HT1080 (cell line): ENCODE measurements around the gene CCDC121. TPM values are rescaled to one million over a fixed set of nuclear protein-coding genes. Genes with fewer than 3 reads are reported as not detected.

Experiments
- DNase-seq: peaks from one replicate; pipeline ENCODE4 v3.0.0-alpha.2; 2015; ENCODE audit warnings: low read depth
- polyA plus RNA-seq, 2 experiments: library from polyadenylated mRNA; depleted of rRNA; stranded (reverse); fragments of >200 nt; gene quantifications; 2 replicates each; pipeline ENCODE4 v1.2.3, GENCODE V29; 2015
- total RNA-seq: library from RNA; depleted of rRNA; stranded (reverse); fragments of >200 nt; shearing (Covaris generic); gene quantifications from 2 replicates; pipeline ENCODE4 v1.2.3, GENCODE V29; 2014; rRNA removed

CCDC121 gene
- total RNA-seq, result 0.88 and 1.2 TPM in 2 replicates
- polyA plus RNA-seq (2015; cell fraction: cytosol; rRNA removed), result 1.3 and 1.6 TPM in 2 replicates
- 2.6 and 5.1 TPM in 2 replicates for polyA plus RNA-seq (2015; cell fraction: nucleus; rRNA removed)

GRCh38 chr2:27628767-27629709 is at the start of gene CCDC121, which contains the start of gene GPN1:
TSS of gene CCDC121 (minus strand) at chr2:27629012. CDS start at chr2:27627799, 1,213 bp downstream.
TSS of gene GPN1 (plus strand) at chr2:27629050. CDS start at chr2:27629059, 9 bp downstream.
- peak; percentile 97 for DNase-seq

- DNase-seq, result no peak
Measured at GRCh38 chr2:27672723-27673486, 44.1 kb upstream of the CCDC121 start.

- no peak for DNase-seq
Measured at GRCh38 chr2:27671235-27671634, 42.4 kb upstream of the CCDC121 start.

DNA sequence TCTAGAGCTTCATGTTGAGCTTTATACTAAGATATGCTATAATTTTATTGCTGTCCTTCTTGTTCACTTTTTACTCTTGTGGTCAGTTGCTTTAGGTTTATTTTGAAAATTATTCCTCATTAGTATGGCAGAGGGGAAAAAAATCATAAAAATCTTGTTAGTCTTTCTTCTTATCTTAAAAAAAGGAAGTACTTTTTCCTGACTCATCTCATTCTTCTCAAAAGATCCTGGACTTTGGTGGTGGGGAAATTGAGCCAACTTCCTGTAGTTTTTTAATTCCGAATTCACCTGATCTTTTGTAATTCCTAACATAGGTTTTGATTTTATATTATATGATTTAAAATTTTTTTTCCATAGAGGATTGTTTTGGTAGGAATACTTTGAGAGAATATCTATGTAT is 38.6 kb upstream of the CCDC121 start:
- DNase-seq, result no peak

- DNase-seq, result no peak
Measured at GRCh38 chr2:27664622-27665363, 36.0 kb upstream of the CCDC121 start.

GRCh38 chr2:27664154-27664574 is 35.4 kb upstream of the CCDC121 start:
- DNase-seq, result no peak

GRCh38 chr2:27663285-27664153 is 34.7 kb upstream of the CCDC121 start, which contains the start of the genes SLC4A1AP and SUPT7L:
TSS of gene SLC4A1AP (plus strand) at chr2:27663889. CDS start at chr2:27663915, 26 bp downstream.
TSS of gene SUPT7L (minus strand) at chr2:27663614. CDS start at chr2:27662192, 1,422 bp downstream.
- peak; percentile 84 for DNase-seq

- DNase-seq, result no peak
Measured at GRCh38 chr2:27661371-27661770, 32.6 kb upstream of the CCDC121 start.

- DNase-seq, result peak; percentile 74
Measured at GRCh38 chr2:27655155-27655951, 26.5 kb upstream of the CCDC121 start.

GRCh38 chr2:27653397-27653796 is 24.6 kb upstream of the CCDC121 start:
- DNase-seq, result peak; percentile 42

- no peak for DNase-seq
Measured at GRCh38 chr2:27652790-27653189, 24.0 kb upstream of the CCDC121 start.

- DNase-seq, result no peak
Measured at GRCh38 chr2:27652341-27652740, 23.5 kb upstream of the CCDC121 start.

- no peak for DNase-seq
Measured at GRCh38 chr2:27651056-27651455, 22.2 kb upstream of the CCDC121 start.

- no peak for DNase-seq
Measured at GRCh38 chr2:27647737-27648136, 18.9 kb upstream of the CCDC121 start.

DNA sequence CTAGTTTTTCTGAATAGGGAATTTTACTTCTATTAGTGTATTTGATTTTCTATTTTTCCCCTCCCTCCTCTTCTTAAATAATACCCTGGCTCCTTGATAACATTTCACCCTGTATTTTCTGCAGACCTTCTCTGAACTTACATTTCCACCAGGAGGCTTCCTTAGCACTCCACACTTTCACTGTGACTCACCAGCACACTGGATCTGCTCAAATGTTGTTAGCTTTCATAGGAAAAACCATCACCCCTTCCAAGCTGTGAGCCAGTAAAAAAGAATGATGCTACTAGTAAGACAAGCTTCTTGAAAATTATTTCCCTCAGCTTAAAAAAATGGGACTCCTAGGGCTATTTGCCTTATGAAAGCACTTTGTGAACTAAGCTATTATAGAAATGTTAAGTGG is 18.5 kb upstream of the CCDC121 start:
- DNase-seq, result peak; percentile 23

- DNase-seq, result no peak
Measured at GRCh38 chr2:27645197-27645596, 16.4 kb upstream of the CCDC121 start.

DNA sequence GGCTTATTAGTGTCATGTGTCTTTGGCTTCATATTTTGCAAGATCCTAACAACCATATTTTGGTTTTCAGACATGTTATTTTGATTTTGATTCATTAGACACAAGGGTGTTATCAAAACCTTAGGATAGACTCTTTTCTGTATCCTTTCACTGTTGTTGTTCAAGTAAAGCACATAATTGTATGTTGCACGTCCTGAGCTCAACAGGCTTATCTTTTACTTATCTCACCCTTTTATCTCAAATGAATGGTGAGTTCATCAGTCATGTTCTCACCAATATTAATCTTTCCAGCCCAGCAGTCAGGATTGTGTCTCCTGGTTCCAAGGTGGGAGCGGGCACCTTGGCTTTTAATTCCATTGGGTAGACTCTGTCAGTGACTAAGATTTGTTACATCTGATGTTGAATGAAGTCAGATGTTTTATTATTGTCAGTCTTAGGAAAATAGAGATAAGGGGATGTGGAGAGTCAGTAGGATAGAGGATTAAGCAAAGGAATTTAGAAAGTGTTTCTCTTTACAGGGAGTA is 12.0 kb upstream of the CCDC121 start:
- DNase-seq, result no peak

- DNase-seq, result peak; percentile 71
Measured at GRCh38 chr2:27638709-27639108, 9.9 kb upstream of the CCDC121 start.
